ENCODE results near the gene MIX23. TPM values are rescaled to one million over a fixed set of nuclear protein-coding genes. Genes with fewer than 3 reads are reported as not detected.

The MIX23 gene
- total and polyA plus RNA-seq, 4 donors: 14.0 to 19.6 (median 16.8) TPM

GRCh38 chr3:122391681-122392446 is 8.8 kb upstream of the MIX23 start:
- H3K4me3 ChIP-seq (ENCODE audit: low read depth in 1 of 3, low read length in 3 of 3): no peak overlapping the region
- H3K27ac ChIP-seq (ENCODE audit: low read depth in 1 of 2, low read length in 2 of 2): peak overlapping the region in 1 of 2 donors; percentile 8
- no peaks in the 10 kb centered on the region for H3K9me3 ChIP-seq (ENCODE audit: control insufficient read depth in 4 of 4, low read length in 3 of 4)
- TF ChIP-seq RXRA (IDR thresholded peaks at IDR 0.05): peak; percentile 65 to 76
- TF ChIP-seq TAF1 (conservative IDR thresholded peaks at IDR 0.05): no peak
- TF ChIP-seq NR2F2 (IDR thresholded peaks at IDR 0.05): no peak
- peak; percentile 51 for TF ChIP-seq MAX (IDR thresholded peaks at IDR 0.05)
- TF ChIP-seq FOXA1 (IDR thresholded peaks at IDR 0.05): no peak
- no peak for TF ChIP-seq ATF3 (IDR thresholded peaks at IDR 0.05)
- peak; percentile 90 to 93 for TF ChIP-seq HNF4A (conservative IDR thresholded peaks at IDR 0.05)
- TF ChIP-seq JUND (IDR thresholded peaks at IDR 0.05): peak in 1 of 2 donors; percentile 82
- peak; percentile 46 for TF ChIP-seq ZBTB33 (IDR thresholded peaks at IDR 0.05)
- TF ChIP-seq EGR1 (IDR thresholded peaks at IDR 0.05; ENCODE audit: low read depth in 2 of 2): peak in 1 of 2 donors; percentile 16
- peak; percentile 40 for TF ChIP-seq YY1 (IDR thresholded peaks at IDR 0.05)
- no peak for TF ChIP-seq GABPA (IDR thresholded peaks at IDR 0.05 in 1 of 2, conservative IDR thresholded peaks at IDR 0.05 in 1 of 2)
- no peak for TF ChIP-seq CTCF (IDR thresholded peaks at IDR 0.05; ENCODE audit: low read depth, low read length, missing input control)
- TF ChIP-seq RAD21 (IDR thresholded peaks at IDR 0.05): peak; percentile 33 to 59
- TF ChIP-seq REST (IDR thresholded peaks at IDR 0.05): no peak
- peak; percentile 62 for TF ChIP-seq SP1 (IDR thresholded peaks at IDR 0.05)
- TF ChIP-seq FOXA2 (IDR thresholded peaks at IDR 0.05): no peak
- TF ChIP-seq HNF4G (IDR thresholded peaks at IDR 0.05): peak; percentile 81
- peaks cover 6 to 45% (median 40%) of the 10 kb centered on the region in 4 donors for H3K4me1 ChIP-seq (ENCODE audit: control insufficient read depth in 4 of 4, insufficient read depth in 4 of 4, low read length in 3 of 4)
- H3K36me3 ChIP-seq (ENCODE audit: control insufficient read depth in 4 of 4, insufficient read depth in 3 of 4, low read depth in 1 of 4, low read length in 3 of 4): no peaks in the 10 kb centered on the region
- DNase-seq (ENCODE audit: low spot score): no peak
- H3K27me3 ChIP-seq (ENCODE audit: control insufficient read depth in 4 of 4, insufficient read depth in 4 of 4, low read length in 3 of 4): no peaks in the 10 kb centered on the region
- 33% methylated on average over 2 of the region's 2 CpGs for WGBS
- peak overlapping the region in 1 of 2 donors; percentile 1 for H3K9ac ChIP-seq (ENCODE audit: low read depth in 1 of 2, low read length in 2 of 2)
